ENCODE results near the gene PTPN21.

GRCh38 chr14:88576222-88576621 lies 21.4 kb upstream of the PTPN21 start:
- TF ChIP-seq CTCF (IDR thresholded peaks at IDR 0.05; ENCODE audit: insufficient read depth, low read length) (no peak), REST (IDR thresholded peaks at IDR 0.05; ENCODE audit: insufficient replicate concordance, low read depth) (no peak)

Data from HL-60 (cell line).